ENCODE measurements around the gene ECSCR. TPM values are rescaled to one million over a fixed set of nuclear protein-coding genes. Genes with fewer than 3 reads are reported as not detected.

ECSCR gene
- total and polyA plus RNA-seq, 2 of the 8 experiments (the other 6 are each of a cell fraction or from before 2014, with no cell fraction given) = 2.7 to 7.2 TPM

DNA sequence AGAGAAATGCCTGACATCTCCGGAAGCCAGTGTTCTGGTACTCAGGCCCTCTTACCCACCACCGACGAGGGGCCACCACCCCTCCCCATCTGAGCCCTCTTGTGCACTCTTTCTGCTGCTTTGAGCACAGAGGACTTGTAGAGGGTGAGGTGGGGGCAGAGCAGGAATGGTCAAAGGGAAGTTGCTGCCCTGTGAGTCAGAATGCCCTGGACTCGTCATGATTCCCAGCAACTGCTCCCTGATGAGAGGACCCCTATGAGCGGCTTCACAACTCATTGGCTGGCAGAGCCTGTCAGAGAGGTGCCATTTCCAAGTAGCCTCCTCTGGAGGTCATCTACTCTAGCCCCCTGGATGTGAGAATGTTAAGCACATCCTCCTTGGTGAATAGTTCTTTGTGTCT is 845 bp downstream of the ECSCR start:
- TF ChIP-seq CTCF (IDR thresholded peaks at IDR 0.05; ENCODE audit: control extremely low read depth in 1 of 3, insufficient read depth in 1 of 3, low read depth in 1 of 3, low read length in 3 of 3) = peak in 1 of 3 experiments; percentile 5; a peak in 1 of 4 replicates
- TF ChIP-seq EZH2 (IDR thresholded peaks at IDR 0.05; ENCODE audit: low read depth, low read length, severe bottlenecking) = no peak
- Histone ChIP-seq H2AK5ac (ENCODE audit: low read depth, low read length) (no peak overlapping the region), H3K56ac (replicated peaks; ENCODE audit: insufficient read length, low read depth, low read length) (no peak overlapping the region), H3K23ac (ENCODE audit: insufficient read length) (no peak overlapping the region), H3K79me1 (ENCODE audit: low read depth, low read length) (no peaks in the 10 kb centered on the region), H4K5ac (ENCODE audit: insufficient read length, low read depth, low read length) (no peak overlapping the region), H2BK20ac (ENCODE audit: low read length) (no peak overlapping the region; the same call in 1 of the 2 replicates), H3K4me1 (replicated peaks in 1 of 4; ENCODE audit: control insufficient read depth in 3 of 4, insufficient read depth in 4 of 4, low read length in 3 of 4) (peaks cover 5 to 15% (median 12%) of the 10 kb centered on the region in 4 experiments; a peak in 6 of 7 replicates), H3K4ac (replicated peaks; ENCODE audit: insufficient read length, low read depth, low read length) (no peak overlapping the region), H2BK12ac (ENCODE audit: low read depth, low read length) (peak overlapping the region; percentile 75; the same call in 1 of the 2 replicates), H3K4me2 (ENCODE audit: insufficient read depth in 1 of 2, low read depth in 2 of 2, low read length in 2 of 2) (no peak overlapping the region), H4K91ac (replicated peaks; ENCODE audit: insufficient read length, low read length) (peak overlapping the region; percentile 45), H3K36me3 (ENCODE audit: control insufficient read depth in 2 of 4, insufficient read depth in 4 of 4, low read length in 3 of 4) (no peaks in the 10 kb centered on the region), H3K18ac (ENCODE audit: extremely low read depth, low read length) (peak overlapping the region; percentile 29; the same call in 1 of the 2 replicates), H3K9me3 (ENCODE audit: insufficient read depth in 2 of 2, low read depth in 1 of 2, low read length in 1 of 2) (no peaks in the 10 kb centered on the region), H2BK120ac (replicated peaks; ENCODE audit: low read depth, low read length) (no peak overlapping the region), H3K79me2 (ENCODE audit: control insufficient read depth in 1 of 2, insufficient read depth in 2 of 2, low read length in 2 of 2) (no peaks in the 10 kb centered on the region), H3K4me3 (ENCODE audit: extremely low read depth in 1 of 4, insufficient read depth in 2 of 4, low read depth in 3 of 4, low read length in 4 of 4) (no peak overlapping the region), H4K8ac (ENCODE audit: extremely low read depth, insufficient read depth, low read length) (no peak overlapping the region), H3K23me2 (ENCODE audit: low read depth, low read length) (no peaks in the 10 kb centered on the region), H3K9ac (replicated peaks in 1 of 4; ENCODE audit: extremely low read depth in 1 of 4, low read depth in 3 of 4, low read length in 3 of 4) (no peak overlapping the region), H3K27ac (ENCODE audit: low read depth, low read length) (no peak overlapping the region), H2BK5ac (ENCODE audit: low read depth, low read length) (peak overlapping the region; percentile 22; the same call in 1 of the 2 replicates), H3K14ac (ENCODE audit: insufficient read length) (no peak overlapping the region), H4K20me1 (replicated peaks in 1 of 2; ENCODE audit: control insufficient read depth in 1 of 2, insufficient read depth in 2 of 2, low read length in 2 of 2) (no peaks in the 10 kb centered on the region), H2AFZ (ENCODE audit: low read length) (no peak overlapping the region), H2BK15ac (ENCODE audit: low read length) (no peak overlapping the region; the same call in 1 of the 2 replicates), H3K27me3 (replicated peaks in 1 of 4; ENCODE audit: control insufficient read depth in 3 of 4, extremely low read depth in 1 of 4, insufficient read depth in 3 of 4, low read length in 3 of 4) (no peaks in the 10 kb centered on the region)
- no peak for FAIRE-seq
- no peak for DNase-seq (ENCODE audit: low read depth in 1 of 2, low spot score in 2 of 2)
- 82% methylated on average over 5 of the region's 5 CpGs; no CpG with 5 or more reads in 1 of the 2 experiments for WGBS, 2 experiments (ENCODE audit: extremely low coverage in 1 of 2, insufficient coverage in 1 of 2, insufficient read length in 1 of 2, insufficient replicate concordance in 2 of 2, low coverage in 1 of 2, low lambda C conversion rate in 2 of 2, missing lambda C conversion rate in 1 of 2)
- POLR2A ChIA-PET (ENCODE audit: partially characterized antibody) = interaction anchor here (1.2 to 1.9 kb wide), 3 partner anchors 18 to 22 kb away, joined by 4 to 6 read pairs (median 4); partner anchors contain the start of genes DNAJC18 and STING1
- CTCF ChIA-PET (ENCODE audit: partially characterized antibody) = interaction anchor here (0.9 to 1.7 kb wide), 6 partner anchors 9 to 52 kb away, joined by 3 to 13 read pairs (median 4); partner anchors contain the start of genes SMIM33 and STING1
